ENCODE measurements around the gene WNT11.

Gene WNT11

DNA sequence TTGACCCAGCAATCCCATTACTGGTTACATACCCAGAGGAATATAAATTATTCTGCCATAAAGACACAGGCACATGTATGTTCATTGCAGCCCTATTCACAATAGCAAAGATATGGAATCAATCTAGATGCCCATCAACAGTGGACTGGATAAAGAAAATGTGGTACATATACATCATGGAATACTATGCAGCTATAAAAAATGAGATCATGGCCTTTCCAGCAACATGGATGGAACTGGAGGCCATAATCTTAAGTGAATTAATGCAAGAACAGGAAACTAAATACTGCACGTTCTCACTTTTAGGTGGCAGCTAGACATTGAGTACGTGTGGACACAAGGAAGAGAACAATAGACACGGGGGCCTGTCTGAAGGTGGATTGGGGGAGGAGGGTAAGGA lies 15.1 kb upstream of the WNT11 start:
- DNase-seq (ENCODE audit: low read depth in 2 of 2), result no peak
- TF ChIP-seq, protein P1, sequence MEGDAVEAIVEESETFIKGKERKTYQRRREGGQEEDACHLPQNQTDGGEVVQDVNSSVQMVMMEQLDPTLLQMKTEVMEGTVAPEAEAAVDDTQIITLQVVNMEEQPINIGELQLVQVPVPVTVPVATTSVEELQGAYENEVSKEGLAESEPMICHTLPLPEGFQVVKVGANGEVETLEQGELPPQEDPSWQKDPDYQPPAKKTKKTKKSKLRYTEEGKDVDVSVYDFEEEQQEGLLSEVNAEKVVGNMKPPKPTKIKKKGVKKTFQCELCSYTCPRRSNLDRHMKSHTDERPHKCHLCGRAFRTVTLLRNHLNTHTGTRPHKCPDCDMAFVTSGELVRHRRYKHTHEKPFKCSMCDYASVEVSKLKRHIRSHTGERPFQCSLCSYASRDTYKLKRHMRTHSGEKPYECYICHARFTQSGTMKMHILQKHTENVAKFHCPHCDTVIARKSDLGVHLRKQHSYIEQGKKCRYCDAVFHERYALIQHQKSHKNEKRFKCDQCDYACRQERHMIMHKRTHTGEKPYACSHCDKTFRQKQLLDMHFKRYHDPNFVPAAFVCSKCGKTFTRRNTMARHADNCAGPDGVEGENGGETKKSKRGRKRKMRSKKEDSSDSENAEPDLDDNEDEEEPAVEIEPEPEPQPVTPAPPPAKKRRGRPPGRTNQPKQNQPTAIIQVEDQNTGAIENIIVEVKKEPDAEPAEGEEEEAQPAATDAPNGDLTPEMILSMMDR (IDR thresholded peaks at IDR 0.05; ENCODE audit: low read depth, low read length), result no peak
- no peak overlapping the region for H3K4me3 ChIP-seq (replicated peaks in 1 of 2; ENCODE audit: low read depth in 2 of 2, low read length in 2 of 2)

- no peak overlapping the region for H3K4me3 ChIP-seq (replicated peaks in 1 of 2; ENCODE audit: low read depth in 2 of 2, low read length in 2 of 2)
- TF ChIP-seq, protein P1 (IDR thresholded peaks at IDR 0.05; ENCODE audit: low read depth, low read length), result no peak
- no peak for DNase-seq (ENCODE audit: low read depth in 2 of 2)
These were observed 12.9 kb upstream of the WNT11 start for GRCh38 chr11:76219243-76219642.

GRCh38 chr11:76218449-76219178 lies 12.3 kb upstream of the WNT11 start:
- H3K4me3 ChIP-seq (replicated peaks in 1 of 2; ENCODE audit: low read depth in 2 of 2, low read length in 2 of 2), result no peak overlapping the region
- TF ChIP-seq, protein P1 (IDR thresholded peaks at IDR 0.05; ENCODE audit: low read depth, low read length), result no peak
- no peak for DNase-seq (ENCODE audit: low read depth in 2 of 2)

- TF ChIP-seq, protein P1 (IDR thresholded peaks at IDR 0.05; ENCODE audit: low read depth, low read length), result no peak
- DNase-seq (ENCODE audit: low read depth in 2 of 2), result no peak
- H3K4me3 ChIP-seq (replicated peaks in 1 of 2; ENCODE audit: low read depth in 2 of 2, low read length in 2 of 2), result no peak overlapping the region
These were observed 11.4 kb upstream of the WNT11 start for GRCh38 chr11:76217653-76218160.

- no peak overlapping the region for H3K4me3 ChIP-seq (replicated peaks in 1 of 2; ENCODE audit: low read depth in 2 of 2, low read length in 2 of 2)
- DNase-seq (ENCODE audit: low read depth in 2 of 2), result no peak
- TF ChIP-seq, protein P1 (IDR thresholded peaks at IDR 0.05; ENCODE audit: low read depth, low read length), result no peak
These were observed 10.4 kb upstream of the WNT11 start for GRCh38 chr11:76216536-76217325.

DNA sequence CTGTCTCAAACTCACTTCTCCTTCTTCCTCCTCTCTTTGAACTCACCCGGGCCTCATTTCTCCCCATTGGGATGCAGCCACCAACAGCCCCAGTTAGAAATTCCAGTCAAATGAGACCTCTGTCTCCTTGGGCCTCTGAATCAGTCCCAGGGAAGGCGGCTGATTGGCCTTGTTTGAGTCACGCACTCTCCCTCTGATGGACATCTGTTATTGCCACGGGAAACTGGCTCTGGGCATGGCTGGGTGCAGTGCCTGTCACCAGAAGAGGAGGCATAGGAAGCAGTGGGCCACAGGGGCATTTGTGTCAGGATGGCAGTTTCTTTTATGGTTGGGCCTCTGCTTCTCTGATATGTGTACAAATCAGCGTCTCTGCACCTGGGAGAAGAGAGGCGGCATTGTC lies 9.6 kb upstream of the WNT11 start:
- TF ChIP-seq, protein P1 (IDR thresholded peaks at IDR 0.05; ENCODE audit: low read depth, low read length), result no peak
- H3K4me3 ChIP-seq (replicated peaks in 1 of 2; ENCODE audit: low read depth in 2 of 2, low read length in 2 of 2), result no peak overlapping the region
- peak in 1 of 2 donors; percentile 59 for DNase-seq (ENCODE audit: low read depth in 2 of 2)
